AG08396 (cell line): ENCODE data around the gene IL20RA.
"Not testable (repeated sequence)": the region's sequence is repeated elsewhere in the genome, so short reads cannot be mapped to it uniquely, and the experiment has no call there.

Experiments
- DNase-seq: peaks from one replicate; pipeline ENCODE4 v3.0.0; 2012; ENCODE audit warnings: low spot score, mixed read lengths

The IL20RA gene, protein sequence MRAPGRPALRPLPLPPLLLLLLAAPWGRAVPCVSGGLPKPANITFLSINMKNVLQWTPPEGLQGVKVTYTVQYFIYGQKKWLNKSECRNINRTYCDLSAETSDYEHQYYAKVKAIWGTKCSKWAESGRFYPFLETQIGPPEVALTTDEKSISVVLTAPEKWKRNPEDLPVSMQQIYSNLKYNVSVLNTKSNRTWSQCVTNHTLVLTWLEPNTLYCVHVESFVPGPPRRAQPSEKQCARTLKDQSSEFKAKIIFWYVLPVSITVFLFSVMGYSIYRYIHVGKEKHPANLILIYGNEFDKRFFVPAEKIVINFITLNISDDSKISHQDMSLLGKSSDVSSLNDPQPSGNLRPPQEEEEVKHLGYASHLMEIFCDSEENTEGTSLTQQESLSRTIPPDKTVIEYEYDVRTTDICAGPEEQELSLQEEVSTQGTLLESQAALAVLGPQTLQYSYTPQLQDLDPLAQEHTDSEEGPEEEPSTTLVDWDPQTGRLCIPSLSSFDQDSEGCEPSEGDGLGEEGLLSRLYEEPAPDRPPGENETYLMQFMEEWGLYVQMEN

DNA sequence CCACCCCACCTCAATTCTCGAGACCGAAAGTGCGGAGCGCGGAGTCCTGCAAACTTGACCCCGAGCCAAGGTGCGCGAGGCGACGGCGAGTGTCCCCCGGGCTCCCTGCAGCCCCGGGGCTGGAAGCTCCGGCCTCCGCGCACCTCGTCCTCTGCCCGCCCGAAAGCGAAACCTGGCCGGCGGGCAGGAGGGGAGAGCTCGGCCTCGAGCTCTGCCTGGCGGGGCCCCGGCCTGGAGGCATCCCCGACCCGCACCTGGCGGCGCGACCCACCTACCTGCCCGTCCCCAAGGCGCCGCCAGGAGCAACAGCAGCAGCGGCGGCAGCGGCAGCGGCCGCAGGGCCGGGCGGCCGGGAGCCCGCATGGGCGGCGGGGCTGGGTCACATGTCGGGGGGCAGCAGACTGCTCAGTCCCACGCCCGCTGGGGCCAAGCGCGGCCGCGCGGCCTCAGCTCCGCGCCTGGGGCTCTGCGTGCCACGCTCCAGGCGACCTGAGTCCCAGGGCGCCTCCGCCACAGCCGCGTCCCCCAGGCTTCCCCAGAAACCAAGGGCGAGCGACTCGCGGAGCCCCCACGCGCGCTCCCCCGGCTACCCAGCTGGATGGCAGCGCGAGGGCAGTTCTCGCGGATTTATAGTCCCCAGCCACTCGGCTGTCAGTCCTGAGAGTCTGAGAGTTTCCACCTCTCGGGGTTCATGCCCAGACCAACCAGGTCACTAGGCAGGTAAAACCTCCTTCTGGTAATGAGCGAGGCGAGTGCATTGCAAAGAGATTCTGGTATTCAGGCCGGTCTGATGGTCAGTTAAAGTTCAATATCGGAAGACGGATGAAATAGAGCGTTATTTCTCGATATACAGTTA lies at the start of gene IL20RA:
Gene IL20RA (minus strand): TSS at position 600 of the 856 bp plus-strand sequence. CDS start 237 bp downstream, at position 363.
- DNase-seq, result peak; percentile 61

DNA sequence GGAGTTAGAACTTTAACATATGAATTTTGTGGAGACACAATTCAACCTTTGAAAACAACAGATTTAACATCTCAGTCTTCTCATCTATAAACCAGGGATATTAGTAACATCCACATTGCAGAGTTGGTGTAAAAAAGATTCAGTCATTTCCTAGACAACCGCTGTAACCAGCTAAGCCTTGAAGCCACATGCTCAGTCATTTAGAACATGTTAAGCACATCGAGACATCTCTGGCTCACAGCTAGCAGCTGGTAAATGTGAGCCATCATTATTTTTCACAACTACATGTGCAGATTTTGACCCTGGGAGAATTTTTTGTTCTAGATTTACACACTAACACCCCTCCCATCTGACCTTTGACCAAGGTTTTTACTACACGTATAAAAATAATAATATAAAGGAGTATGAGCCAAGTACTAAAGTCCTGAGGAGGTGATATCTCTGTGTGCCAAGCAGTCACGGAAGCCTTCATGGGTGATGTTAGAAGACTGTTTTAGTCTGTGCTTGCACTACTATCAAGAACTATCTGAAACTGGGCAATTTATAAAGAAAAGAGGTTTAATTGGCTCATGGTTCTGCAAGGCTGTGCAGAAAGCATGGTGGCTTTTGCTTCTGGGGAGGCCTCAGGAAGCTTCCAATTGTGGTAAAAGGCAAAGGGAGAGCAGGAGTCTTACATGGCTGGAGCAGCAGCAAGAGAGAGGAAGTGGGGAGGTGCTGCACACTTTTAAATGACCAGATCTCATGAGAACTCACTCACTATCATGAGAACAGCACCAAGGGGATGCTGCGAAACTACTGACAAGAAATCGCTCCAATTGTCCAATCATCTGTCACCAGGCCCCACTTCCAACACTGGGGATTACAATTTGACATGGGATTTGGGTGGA lies 48.7 kb upstream of the IL20RA start:
- DNase-seq, result no peak

DNA sequence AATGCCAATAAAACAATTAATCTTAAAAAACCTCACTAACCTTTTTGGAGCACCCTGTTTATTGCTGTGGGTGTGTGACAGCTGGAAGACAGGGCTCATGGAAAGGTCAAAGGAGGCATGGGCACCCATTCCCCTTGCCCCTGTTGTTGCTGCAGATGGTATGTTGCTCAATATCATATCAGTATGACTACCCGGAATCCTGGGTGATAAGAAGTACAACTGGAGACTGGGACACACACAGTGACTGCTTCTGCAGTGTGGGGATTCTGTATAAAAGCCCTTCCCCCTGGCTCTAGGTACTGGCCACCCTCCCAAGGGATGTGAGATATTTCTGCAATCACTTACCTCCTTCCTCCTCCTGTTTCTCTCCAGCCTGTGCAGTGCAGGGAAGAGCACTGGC lies 47.3 kb upstream of the IL20RA start:
- no peak for DNase-seq

DNA sequence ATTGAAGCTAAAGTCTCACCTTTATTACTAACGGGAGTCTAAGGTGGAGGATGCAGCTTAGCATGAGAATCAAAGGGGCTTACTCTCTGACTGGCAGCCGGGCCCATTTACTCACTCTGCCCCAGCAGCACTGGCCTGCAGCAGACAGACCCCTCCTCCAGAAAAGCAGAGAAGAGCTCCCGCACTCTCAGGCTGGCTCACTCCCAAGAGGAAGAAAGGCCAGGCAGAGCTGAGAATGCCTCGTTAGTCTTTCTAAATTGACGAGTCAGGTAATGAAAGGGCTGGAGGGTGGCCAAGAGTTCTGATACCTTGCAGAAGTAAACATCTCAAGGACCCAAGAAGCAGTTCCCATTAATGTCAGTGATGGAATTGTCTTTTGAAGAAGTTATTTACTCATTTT lies 44.5 kb upstream of the IL20RA start:
- no peak for DNase-seq

DNA sequence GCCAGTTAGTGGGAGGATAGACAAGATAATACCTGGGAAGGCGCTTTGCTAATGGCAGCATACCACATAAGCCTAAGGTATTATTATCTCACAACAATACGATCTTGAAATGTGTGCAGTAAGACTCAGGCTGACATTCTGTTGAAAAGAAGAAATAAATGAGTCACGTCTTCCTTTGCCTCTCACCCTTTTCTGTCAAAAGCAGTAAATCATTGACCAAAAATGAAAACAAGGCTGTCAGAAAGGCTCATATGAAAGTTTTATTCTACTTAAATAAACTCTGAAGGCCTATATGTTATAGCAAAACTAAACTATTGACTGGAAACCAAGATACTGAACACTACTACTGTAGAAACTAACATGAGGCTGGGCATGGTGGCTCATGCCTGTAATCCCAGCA lies 43.1 kb upstream of the IL20RA start:
- DNase-seq, result no peak

DNA sequence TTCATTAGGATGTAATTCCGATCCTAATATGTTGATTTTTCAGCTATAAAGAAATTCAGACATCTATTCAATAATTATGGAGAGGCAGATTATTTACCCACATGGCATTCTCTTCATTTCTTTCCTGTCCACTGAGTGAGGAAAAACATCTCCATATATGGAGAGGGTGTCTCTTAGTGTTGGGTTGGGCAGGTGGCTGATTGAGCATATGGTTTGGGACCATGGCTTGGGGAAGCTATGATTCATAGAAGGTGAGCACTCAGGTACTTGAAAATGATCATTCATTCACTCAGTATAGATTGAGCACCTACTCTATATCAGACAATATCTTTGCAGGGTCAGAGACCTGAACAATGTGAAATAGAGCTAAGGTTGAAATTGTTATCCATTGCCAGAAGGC lies 41.3 kb upstream of the IL20RA start:
- DNase-seq, result no peak

DNA sequence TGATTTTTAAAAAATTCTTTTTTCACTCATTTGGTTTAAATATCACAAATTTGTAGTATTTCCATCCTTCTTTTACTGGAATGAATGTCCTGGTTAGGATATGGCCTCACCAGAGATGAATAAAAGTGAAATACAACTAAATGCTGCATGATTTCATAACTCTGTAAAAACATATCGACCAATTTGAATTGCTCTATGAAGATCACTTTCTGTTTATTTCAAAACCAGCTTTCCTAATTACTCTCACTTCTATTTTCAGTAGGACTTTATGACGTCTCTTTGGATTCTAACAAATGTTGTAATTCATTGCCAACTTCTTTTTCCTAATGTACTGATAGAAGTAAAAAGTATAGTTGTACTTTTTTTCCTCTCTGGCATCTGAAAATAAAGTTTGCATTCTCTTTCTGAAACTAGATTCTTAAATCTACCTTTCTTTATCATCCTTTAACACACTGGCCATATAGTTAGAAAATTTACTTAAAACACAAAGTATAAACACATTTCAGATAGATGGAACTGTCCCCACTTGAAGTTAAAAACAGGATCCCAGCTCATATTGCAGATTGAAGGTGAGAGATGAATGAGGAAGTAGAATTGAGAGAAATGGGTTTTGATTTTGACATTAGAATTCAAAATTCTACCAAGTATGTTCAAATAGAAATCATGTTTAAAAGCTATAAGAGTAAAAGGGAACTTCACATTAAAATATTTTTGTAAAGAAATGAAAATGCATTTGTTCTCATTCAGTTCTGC lies 40.3 kb upstream of the IL20RA start:
- no peak for DNase-seq

DNA sequence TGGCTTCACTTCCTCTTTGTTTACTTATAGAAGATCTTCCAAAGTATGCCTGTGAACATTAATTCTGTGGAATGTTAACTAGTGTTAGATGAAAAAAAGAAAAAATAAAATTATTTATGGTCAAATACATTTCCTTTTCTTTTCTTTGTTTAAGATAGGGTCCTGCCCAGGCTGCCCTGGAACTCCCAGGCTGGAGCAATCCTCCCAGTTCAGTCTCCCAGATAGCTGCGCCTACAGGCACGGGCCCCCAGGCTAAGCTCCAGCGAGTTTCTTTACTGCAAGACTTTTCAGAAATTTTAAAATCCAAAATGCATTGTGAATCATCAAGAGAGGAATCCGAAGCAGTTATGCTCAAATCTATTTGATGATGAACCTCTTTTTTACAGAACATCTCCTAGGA lies 39.3 kb upstream of the IL20RA start:
- no peak for DNase-seq

DNA sequence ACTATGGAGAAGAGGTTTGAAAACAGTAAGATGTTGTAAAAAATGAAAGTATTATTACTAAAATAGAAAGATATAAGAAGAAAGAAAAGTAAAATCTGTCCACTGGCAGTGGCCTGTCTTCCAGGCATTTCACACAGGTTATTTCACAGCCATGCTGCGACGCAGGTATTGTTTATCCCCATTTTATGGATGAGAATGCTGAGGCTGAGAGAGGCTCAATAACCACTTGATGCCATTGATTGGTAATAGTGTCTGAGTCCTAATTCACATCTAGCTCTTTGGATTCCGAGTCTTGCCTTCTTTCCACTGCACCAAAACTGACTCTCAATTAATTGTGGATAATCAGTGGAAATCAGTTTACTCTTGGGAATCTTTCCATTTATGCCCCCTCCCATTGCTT lies 37.2 kb upstream of the IL20RA start:
- no peak for DNase-seq

DNA sequence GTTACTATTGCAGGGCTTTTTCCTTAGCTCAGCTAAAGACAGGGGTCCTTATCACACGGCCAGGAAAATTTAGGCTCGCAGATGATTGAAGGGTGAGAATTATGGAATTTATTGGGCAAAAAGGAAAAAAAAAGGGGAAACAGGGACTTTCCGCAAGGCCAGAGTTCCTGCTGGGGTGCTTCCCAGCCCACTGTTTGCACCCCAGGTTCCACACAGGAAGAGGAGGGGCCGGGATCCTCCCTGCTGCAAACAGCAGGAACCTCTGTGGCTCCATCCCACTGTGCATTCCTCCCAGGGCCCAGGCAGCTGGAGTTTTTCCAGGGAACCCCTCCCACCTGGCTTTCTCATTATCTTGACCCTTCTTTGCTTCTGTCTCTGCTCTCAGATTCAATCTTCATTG lies 35.9 kb upstream of the IL20RA start:
- DNase-seq, result no peak

DNA sequence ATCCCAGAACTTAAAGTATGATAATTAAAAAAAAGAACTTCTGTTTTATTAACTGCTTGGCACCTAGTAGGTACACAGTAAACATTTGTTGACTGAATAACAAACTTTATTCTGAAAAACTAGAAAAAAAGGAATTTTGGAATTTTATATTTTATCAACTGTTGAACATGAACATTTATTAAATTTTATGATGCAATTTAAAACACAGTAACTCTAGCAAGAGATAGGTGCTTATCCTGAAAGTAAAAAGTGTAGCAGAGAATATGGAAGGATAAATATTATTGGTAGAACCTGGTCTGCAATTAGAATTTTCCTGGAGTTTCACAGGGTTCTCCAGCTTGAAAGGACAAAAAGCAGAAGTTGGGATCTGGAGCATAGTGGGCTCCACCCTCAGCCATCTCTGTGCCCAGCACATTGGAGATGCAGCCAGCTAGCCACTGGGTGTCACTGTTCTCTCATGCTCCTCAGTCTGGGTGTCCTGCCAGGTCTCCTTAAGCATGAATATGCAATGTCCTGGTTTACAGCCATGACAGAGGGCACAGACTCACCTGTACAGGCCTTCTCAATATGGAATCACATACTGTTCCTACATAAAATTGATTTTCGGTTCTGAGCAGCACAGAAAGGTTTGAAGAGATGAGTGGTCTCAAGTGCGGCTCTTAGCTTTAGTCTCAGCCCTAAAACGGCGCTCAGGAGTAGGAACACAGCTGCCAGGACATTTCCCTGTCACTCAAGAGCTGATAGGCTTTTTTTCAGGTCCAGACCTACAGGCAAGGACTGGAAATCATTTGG lies 31.7 kb upstream of the IL20RA start:
- peak; percentile 57 for DNase-seq

DNA sequence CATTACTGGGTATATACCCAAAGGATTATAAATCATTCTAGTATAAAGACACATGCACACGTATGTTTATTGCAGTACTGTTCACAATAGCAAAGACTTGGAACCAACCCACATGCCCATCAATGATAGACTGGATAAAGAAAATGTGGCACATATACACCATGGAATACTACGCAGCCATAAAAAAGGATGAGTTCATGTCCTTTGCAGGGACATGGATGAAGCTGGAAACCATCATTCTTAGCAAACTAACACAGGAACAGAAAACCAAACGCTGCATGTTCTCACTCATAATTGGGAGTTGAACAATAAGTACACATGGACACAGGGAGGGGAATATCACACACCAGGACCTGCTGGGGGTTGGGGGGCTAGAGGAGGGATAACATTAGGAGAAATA lies 31.0 kb upstream of the IL20RA start:
- DNase-seq, result not testable (repeated sequence)

DNA sequence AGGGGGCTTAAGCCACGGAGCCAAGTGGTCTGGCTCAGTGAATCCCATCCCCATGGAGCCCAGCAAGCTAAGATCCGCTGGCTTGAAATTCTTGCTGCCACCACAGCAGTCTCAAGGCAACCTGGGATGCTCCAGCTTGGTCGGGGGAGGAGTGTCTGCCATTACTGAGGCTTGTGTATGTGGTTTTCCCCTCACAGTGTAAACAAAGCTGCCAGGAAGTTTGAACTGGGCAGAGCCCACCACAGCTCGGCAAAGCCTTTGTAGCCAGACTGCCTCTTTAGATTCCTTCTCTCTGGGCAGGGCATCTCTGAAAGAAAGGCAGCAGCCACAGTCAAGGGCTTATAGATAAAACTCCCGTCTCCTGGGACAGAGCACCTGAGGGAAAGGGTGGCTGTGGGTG lies 25.5 kb upstream of the IL20RA start:
- no peak for DNase-seq

DNA sequence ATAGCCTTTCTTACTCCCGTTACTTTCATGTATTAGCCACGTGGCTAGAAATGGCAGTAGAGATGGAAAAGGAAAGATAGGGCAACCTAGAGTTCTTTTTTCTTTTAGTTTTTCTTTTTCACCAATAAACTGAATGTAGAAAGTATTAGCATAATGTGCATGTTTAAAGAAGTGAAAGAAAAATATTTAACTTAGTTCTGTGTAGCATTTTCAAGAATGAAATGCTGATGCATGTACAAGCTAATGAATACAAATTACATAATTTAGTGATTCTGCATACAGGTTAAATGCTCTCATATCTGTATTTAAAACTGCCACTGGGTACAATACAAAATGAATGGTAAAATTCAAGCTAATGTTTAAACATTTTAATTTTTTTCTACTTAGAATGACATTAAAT lies 22.6 kb upstream of the IL20RA start:
- DNase-seq, result no peak

DNA sequence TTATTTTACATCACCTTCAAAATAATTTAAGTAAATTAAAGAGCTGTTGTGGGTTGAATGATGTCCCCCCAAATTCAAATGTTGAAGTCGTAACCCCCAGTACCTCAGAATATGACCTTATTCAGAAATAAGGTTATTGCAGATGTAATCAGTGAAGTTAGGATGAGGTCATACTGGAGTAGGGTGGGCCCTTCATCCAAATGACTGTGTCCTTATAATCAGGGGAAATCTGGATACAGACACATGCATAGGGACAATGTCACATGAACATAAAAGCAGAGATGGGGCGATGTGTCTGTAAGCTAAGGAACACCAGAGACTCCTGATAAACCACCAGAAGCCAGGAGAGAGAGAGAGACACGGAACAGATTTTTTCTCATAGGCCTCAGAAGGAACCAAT lies 13.3 kb upstream of the IL20RA start:
- no peak for DNase-seq

DNA sequence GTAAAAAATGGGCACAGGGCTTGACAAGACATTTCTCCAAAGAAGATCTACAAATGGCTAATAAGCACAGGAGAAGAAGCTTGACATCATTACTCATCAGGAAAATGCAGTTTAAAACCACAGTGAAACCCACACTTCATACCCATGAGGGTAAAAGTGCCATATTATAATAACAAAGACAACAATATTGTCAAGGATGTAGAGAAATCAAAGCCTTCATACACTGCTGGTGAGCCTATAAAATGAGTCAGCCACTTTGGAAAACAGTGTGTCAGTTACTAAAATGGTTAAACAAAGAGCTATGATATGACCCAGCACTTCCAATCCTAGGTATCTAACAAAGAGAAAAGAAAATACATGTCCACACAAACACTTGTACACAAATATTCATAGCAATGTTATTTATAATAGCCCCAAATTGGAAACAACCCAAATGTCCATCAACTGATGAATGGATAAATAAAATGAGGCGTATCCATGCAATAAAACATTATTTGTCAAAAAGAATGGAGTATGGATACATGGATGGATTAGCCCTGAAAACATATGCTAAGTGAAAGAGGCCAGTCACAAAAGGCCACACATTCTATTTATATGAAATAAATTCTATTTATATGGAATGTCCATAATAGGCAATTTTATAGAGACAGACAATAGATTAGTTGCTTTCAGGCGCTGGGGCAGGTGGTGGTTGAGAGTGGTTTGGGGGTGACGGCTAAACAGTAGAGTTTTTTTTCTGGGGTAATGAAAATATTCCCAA lies 11.5 kb upstream of the IL20RA start:
- DNase-seq, result no peak

DNA sequence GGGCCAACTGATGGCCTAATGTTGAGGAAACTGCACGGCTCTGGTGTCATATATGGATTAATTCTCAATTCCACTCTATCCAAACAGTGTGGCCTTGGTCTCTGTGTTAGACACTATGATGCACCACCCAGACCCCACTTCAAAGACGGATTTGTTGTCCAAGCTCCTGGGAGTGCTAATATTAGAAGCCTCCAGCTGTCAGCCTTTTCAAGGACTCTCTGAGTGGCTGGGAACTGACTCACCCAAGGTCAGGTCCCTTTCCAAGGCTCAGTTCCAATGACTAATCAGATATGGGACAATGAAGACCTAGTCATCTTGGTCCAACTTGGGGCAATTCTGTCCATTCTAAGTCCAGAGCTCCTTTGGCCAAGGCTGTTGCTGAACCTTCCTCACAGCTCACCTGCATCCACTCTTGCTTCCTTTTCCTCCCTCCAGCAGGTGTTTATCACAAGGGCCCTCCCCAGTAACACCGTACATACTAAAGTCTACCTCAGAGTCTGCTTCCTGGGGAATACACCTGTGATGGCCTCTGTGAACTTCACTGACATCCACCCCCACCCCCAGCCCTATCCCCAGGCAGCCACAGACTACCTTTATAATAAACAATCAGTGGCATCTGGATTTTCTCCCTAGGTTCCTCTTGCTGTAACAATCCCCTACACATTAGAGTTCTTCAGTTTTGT lies 7.2 kb upstream of the IL20RA start:
- no peak for DNase-seq

DNA sequence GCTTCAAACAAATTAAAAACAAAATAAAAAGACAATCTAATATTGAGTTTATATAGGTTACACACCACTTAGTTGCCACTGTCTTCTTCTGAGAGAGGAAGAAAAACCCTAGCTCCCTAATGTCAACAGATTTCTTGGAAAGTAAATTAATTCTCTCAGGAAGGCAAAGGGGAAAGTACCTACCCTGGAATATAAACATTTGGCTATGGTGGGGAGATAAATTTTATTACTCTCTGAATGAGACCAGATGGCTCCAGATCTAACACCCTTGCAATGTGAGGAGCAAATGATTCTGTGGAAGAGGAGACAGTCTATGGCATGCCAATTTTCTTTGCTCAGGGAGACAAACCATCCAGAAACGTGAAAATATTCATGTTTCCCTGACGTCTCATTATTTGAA lies 4.3 kb upstream of the IL20RA start:
- no peak for DNase-seq

DNA sequence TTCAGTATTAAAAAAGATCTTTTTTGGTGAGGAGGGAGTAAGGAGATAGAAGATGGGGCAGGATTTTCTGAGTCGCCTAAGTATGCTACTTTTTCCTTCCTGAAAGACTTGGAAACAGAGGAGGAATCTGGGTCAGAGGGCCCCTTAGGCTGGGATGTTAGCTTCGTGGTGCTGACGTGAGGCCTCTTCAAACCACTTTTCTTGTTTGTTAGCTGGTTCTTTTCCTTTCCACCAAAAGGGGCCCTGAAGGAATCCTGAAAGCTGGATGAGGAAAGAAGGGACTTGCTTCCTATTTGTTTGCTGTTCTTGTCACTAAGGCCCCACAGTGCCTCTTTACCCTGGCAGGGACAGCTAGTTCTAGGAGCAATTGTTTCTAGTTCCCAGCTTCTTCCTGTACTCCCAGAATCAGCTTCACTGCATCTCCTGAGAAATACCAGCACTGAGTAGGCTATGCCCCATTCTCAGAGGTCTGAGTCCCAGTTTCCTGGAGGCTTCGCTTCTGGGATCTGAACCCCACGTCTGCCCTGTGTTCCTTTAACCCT lies 2.2 kb upstream of the IL20RA start:
- DNase-seq, result no peak
